MM.1S (cell line): ENCODE data around the gene GRB10.

Experiments used
- DNase-seq: peaks from one replicate; pipeline ENCODE4 v3.0.0-alpha.2; 2015
- H2AFZ ChIP-seq: fragments of 300-600 bp; sonication (generic); 2 replicates; pipeline ENCODE4 v1.6.0; 2016; ENCODE audit warnings: antibody characterized with exemption, low read length
- H3F3A ChIP-seq: fragments of 300-600 bp; sonication (generic); 2 replicates; pipeline ENCODE4 v1.6.1; 2016; ENCODE audit warnings: mild to moderate bottlenecking, antibody characterized with exemption, low read length, moderate library complexity, mixed read lengths; ENCODE audit not compliant: insufficient read depth
- H3K27ac ChIP-seq: fragments of 300-600 bp; sonication (generic); 2 replicates; pipeline ENCODE4 v1.5.1; 2016; ENCODE audit warnings: mild to moderate bottlenecking, low read length
- H3K27me3 ChIP-seq: fragments of 300-600 bp; sonication (generic); replicated peaks from 2 replicates; pipeline ENCODE4 v1.6.0; 2016; ENCODE audit warnings: low read length; ENCODE audit not compliant: insufficient read depth
- H3K36me3 ChIP-seq: fragments of 300-600 bp; sonication (generic); replicated peaks from 2 replicates; pipeline ENCODE4 v1.6.1; 2016; ENCODE audit warnings: mild to moderate bottlenecking, low read length, mixed read lengths; ENCODE audit not compliant: insufficient read depth
- H3K4me1 ChIP-seq: fragments of 300-600 bp; sonication (generic); 2 replicates; pipeline ENCODE4 v1.6.1; 2016; ENCODE audit warnings: low read length, mixed read lengths
- H3K4me2 ChIP-seq: fragments of 300-600 bp; sonication (generic); 2 replicates; pipeline ENCODE4 v1.6.0; 2016; ENCODE audit warnings: low read depth, low read length
- H3K4me3 ChIP-seq: fragments of 300-600 bp; sonication (generic); 2 replicates; pipeline ENCODE4 v1.5.1; 2016; ENCODE audit warnings: low read length, mixed read lengths
- H3K79me2 ChIP-seq: fragments of 300-600 bp; sonication (generic); 2 replicates; pipeline ENCODE4 v1.6.1; 2016; ENCODE audit warnings: mixed run types, low read length, mixed read lengths
- H3K9ac ChIP-seq: fragments of 300-600 bp; sonication (generic); 2 replicates; pipeline ENCODE4 v1.6.1; 2016; ENCODE audit warnings: low read length, mixed read lengths
- H3K9me2 ChIP-seq: fragments of 300-600 bp; sonication (generic); replicated peaks from 2 replicates; pipeline ENCODE4 v1.6.1; 2016; ENCODE audit warnings: mild to moderate bottlenecking, low read length, mixed read lengths; ENCODE audit not compliant: insufficient read depth
- H3K9me3 ChIP-seq: fragments of 300-600 bp; sonication (generic); replicated peaks from 2 replicates; pipeline ENCODE4 v1.6.1; 2016; ENCODE audit warnings: mild to moderate bottlenecking, low read length, mixed read lengths; ENCODE audit not compliant: insufficient read depth
- H4K20me1 ChIP-seq: fragments of 300-600 bp; sonication (generic); 2 replicates; pipeline ENCODE4 v1.6.1; 2016; ENCODE audit warnings: mild to moderate bottlenecking, low read length, moderate library complexity, mixed read lengths; ENCODE audit not compliant: insufficient read depth
- EZH2 ChIP-seq: fragments of 300-600 bp; sonication (generic); optimal IDR thresholded peaks from 2 replicates; pipeline ENCODE3; 2017; ENCODE audit warnings: low read depth, mild to moderate bottlenecking, antibody characterized with exemption, low read length, mixed read lengths
- EZH2phosphoT487 ChIP-seq: fragments of 300-600 bp; sonication (generic); IDR thresholded peaks from 2 replicates; pipeline ENCODE4 v1.6.1; 2018; ENCODE audit warnings: antibody characterized with exemption, low read length
- TF ChIP-seq, protein P1 (sequence below): fragments of 300-600 bp; sonication (generic); IDR thresholded peaks from 2 replicates; pipeline ENCODE4 v1.5.1; 2016; ENCODE audit warnings: antibody characterized with exemption, low read length, mixed read lengths

Gene GRB10

DNA sequence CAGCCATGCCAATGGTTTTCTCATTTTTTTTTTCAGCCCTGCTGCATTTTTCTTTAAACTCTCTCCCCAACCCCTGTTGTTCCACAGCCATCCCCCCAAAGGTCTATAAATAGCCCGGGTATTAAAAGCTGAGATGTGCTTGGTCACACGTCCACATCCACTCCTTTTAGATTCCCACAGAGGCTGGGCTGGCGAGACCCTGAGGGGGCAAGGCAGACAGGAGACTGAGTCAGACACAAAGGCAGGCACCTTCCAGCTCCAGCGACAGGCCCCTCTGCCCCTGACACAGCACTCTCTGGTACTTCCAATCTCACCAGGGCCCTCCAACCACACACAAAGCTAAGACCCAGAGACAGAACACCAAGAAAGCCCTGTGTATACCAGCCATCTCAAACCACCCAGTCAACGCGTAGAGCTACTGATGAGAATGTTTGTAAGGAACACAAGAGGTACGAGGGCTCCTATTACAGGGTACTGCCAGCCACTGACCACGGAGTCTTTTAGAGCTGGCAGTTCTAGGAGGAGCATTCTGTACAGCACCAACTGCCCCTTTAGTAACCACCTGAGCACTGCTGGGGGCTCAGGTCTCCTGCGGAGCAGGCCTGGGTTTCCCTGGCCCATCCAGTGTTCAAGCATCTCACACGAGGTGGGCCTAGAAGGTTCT, 153.3 kb downstream of the GRB10 start:
- Histone ChIP-seq H3K27ac (no peak overlapping the region), H3F3A (no peaks in the 10 kb centered on the region), H3K4me2 (no peak overlapping the region), H3K9me3 (no peaks in the 10 kb centered on the region), H3K36me3 (no peaks in the 10 kb centered on the region), H3K27me3 (no peaks in the 10 kb centered on the region), H3K4me3 (no peak overlapping the region), H3K4me1 (no peaks in the 10 kb centered on the region), H4K20me1 (no peaks in the 10 kb centered on the region), H3K9me2 (no peaks in the 10 kb centered on the region), H3K79me2 (no peaks in the 10 kb centered on the region), H2AFZ (no peak overlapping the region), H3K9ac (no peak overlapping the region)
- no peak for DNase-seq
- no peak for TF ChIP-seq EZH2phosphoT487

DNA sequence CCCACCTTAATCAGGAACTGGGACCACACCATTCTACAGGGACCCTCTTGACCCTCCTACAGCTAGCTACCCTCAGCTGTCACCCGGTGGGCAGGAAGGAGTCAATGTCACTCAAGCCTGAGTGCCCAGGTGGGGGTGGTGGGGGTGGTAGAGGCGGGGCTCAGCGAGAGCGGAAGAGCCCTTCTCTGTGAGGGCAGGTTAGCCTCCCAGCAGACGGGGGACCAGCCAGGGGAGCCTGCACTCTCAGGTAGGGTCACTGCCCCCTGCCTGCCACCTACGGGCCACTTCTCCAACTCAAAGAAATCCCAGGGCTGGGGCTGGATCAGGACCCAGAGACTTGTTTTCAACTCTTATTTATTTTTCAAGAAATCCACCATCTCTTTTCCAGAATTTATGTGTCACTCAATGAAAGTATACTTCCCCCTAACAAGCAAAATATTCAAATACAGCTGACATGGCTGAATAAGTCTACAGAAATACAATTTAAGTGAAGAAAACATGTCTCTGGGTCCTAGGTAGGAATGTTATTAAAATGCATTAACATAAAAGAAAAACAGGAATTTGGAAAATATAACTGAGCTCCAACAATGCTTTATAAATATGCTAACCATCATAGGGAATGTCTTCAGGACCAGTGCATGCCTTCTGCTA, 154.1 kb downstream of the GRB10 start:
- DNase-seq, result no peak
- Histone ChIP-seq H3K4me2 (no peak overlapping the region), H3K4me3 (no peak overlapping the region), H4K20me1 (no peaks in the 10 kb centered on the region), H3K9me2 (no peaks in the 10 kb centered on the region), H3F3A (no peaks in the 10 kb centered on the region), H3K9me3 (no peaks in the 10 kb centered on the region), H3K36me3 (no peaks in the 10 kb centered on the region), H2AFZ (no peak overlapping the region), H3K27ac (no peak overlapping the region), H3K9ac (no peak overlapping the region), H3K4me1 (no peaks in the 10 kb centered on the region), H3K27me3 (no peaks in the 10 kb centered on the region), H3K79me2 (no peaks in the 10 kb centered on the region)
- TF ChIP-seq EZH2 (no peak), EZH2phosphoT487 (no peak)

DNA sequence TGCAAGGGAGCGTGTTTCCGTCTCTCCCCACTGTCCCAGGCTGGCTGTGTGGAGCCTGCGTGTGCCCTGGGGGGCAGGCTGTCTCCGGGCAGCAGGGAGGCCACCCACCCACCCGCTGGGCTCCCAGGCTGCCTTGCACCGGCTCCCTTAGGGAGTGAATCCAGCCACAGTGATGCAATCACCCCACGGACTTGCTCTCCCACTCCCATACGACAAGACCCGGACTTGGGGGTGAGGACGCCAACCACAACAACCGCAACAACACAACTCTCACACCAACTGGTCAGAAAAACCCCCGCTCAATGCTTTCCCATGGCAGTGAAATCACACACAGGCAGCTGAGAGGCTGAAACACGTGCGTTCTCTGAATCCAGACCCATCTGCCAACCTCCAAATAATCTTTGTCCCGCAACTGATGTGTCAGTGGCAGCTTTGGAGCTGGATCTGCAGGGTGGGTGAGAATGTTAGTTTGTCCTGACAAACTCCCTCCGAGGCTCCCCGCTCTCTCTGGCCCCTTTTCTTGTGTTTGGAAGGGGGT, 154.8 kb downstream of the GRB10 start:
- Histone ChIP-seq H3K9me2 (no peaks in the 10 kb centered on the region), H3K79me2 (no peaks in the 10 kb centered on the region), H4K20me1 (no peaks in the 10 kb centered on the region), H3K4me1 (no peaks in the 10 kb centered on the region), H3K9ac (no peak overlapping the region), H3K9me3 (no peaks in the 10 kb centered on the region), H3K27ac (no peak overlapping the region), H3K4me3 (no peak overlapping the region), H3F3A (no peaks in the 10 kb centered on the region), H3K4me2 (no peak overlapping the region), H3K27me3 (no peaks in the 10 kb centered on the region), H3K36me3 (no peaks in the 10 kb centered on the region), H2AFZ (no peak overlapping the region)
- TF ChIP-seq, protein P1, sequence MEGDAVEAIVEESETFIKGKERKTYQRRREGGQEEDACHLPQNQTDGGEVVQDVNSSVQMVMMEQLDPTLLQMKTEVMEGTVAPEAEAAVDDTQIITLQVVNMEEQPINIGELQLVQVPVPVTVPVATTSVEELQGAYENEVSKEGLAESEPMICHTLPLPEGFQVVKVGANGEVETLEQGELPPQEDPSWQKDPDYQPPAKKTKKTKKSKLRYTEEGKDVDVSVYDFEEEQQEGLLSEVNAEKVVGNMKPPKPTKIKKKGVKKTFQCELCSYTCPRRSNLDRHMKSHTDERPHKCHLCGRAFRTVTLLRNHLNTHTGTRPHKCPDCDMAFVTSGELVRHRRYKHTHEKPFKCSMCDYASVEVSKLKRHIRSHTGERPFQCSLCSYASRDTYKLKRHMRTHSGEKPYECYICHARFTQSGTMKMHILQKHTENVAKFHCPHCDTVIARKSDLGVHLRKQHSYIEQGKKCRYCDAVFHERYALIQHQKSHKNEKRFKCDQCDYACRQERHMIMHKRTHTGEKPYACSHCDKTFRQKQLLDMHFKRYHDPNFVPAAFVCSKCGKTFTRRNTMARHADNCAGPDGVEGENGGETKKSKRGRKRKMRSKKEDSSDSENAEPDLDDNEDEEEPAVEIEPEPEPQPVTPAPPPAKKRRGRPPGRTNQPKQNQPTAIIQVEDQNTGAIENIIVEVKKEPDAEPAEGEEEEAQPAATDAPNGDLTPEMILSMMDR, result no peak
- TF ChIP-seq EZH2, result no peak
- no peak for TF ChIP-seq EZH2phosphoT487
- DNase-seq, result no peak

DNA sequence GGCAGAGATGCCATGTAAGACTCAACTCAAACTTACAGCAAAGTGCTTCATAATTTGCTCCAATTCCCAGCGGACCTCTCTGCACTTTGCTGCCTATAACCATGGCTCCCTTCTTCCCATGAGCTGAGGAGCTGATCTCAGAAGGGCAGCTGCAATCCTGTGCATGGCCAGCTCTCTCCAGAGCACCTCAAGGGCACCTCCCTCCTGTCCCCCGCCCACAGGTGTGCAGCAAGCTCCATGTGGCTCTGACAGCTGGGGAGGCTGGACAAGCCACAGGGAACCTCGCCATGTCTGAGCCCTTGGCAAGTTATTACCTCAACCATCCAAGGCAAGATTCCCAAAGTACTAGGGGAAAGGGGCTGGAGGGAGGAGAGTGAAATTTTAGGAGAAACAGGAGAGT, 156.4 kb downstream of the GRB10 start:
- H3F3A ChIP-seq, result no peaks in the 10 kb centered on the region
- no peak overlapping the region for H3K4me2 ChIP-seq
- no peak for DNase-seq
- no peaks in the 10 kb centered on the region for H3K4me1 ChIP-seq
- H3K27ac ChIP-seq, result no peak overlapping the region
- no peak overlapping the region for H2AFZ ChIP-seq
- H3K79me2 ChIP-seq, result no peaks in the 10 kb centered on the region
- no peaks in the 10 kb centered on the region for H3K36me3 ChIP-seq
- no peak for TF ChIP-seq EZH2
- no peak for TF ChIP-seq EZH2phosphoT487
- TF ChIP-seq, protein P1, result no peak
- H3K27me3 ChIP-seq, result no peaks in the 10 kb centered on the region
- H3K9ac ChIP-seq, result no peak overlapping the region
- H3K9me3 ChIP-seq, result no peaks in the 10 kb centered on the region
- H3K4me3 ChIP-seq, result no peak overlapping the region
- no peaks in the 10 kb centered on the region for H3K9me2 ChIP-seq
- H4K20me1 ChIP-seq, result no peaks in the 10 kb centered on the region
